HG02610 (cell line): ENCODE results near the gene FAM24A.
"Not testable (repeated sequence)": the region's sequence is repeated elsewhere in the genome, so short reads cannot be mapped to it uniquely, and the experiment has no call there.

Source experiments
- ATAC-seq: cut with Tn5 transposase; IDR thresholded peaks from one replicate; pipeline ENCODE4 v1.9.1; 2021; ENCODE audit warnings: mild to moderate bottlenecking, moderate library complexity; ENCODE audit not compliant: unreplicated experiment

Gene FAM24A

GRCh38 chr10:122910310-122910709 lies at the start of gene FAM24A:
Gene FAM24A, plus strand, starts transcription at chr10:122910610. Its CDS starts 1,025 bp downstream, at chr10:122911635.
- no peak for ATAC-seq

GRCh38 chr10:122861711-122862161 lies 48.7 kb upstream of the FAM24A start:
- ATAC-seq, result no peak

- no peak for ATAC-seq
These were observed 46.9 kb upstream of the FAM24A start for GRCh38 chr10:122863216-122864193.

- ATAC-seq, result no peak
These were observed 46.2 kb upstream of the FAM24A start for GRCh38 chr10:122864194-122864592.

GRCh38 chr10:122864901-122865300 lies 45.5 kb upstream of the FAM24A start:
- ATAC-seq, result no peak

GRCh38 chr10:122866757-122867482 lies 43.5 kb upstream of the FAM24A start:
- not testable (repeated sequence) for ATAC-seq

GRCh38 chr10:122868768-122869167 lies 41.6 kb upstream of the FAM24A start:
- not testable (repeated sequence) for ATAC-seq

- not testable (repeated sequence) for ATAC-seq
These were observed 38.5 kb upstream of the FAM24A start for GRCh38 chr10:122871947-122872346.

GRCh38 chr10:122875843-122876466 lies 34.5 kb upstream of the FAM24A start:
- no peak for ATAC-seq

GRCh38 chr10:122876467-122876855 lies 33.9 kb upstream of the FAM24A start:
- ATAC-seq, result no peak

GRCh38 chr10:122877264-122877663 lies 33.1 kb upstream of the FAM24A start:
- ATAC-seq, result no peak

GRCh38 chr10:122878799-122879338 lies 31.5 kb upstream of the FAM24A start:
- peak; percentile 25 for ATAC-seq

GRCh38 chr10:122879339-122880273 lies 30.8 kb upstream of the FAM24A start, which contains the start of gene FAM24B:
Gene FAM24B, minus strand, starts transcription at chr10:122879581. Its CDS starts 29,066 bp downstream, at chr10:122850515.
- ATAC-seq, result peak; percentile 70

- ATAC-seq, result no peak
These were observed 27.6 kb upstream of the FAM24A start for GRCh38 chr10:122882766-122883165.

- no peak for ATAC-seq
These were observed 26.2 kb upstream of the FAM24A start for GRCh38 chr10:122884166-122884565.

GRCh38 chr10:122894261-122894944 lies 16.0 kb upstream of the FAM24A start:
- no peak for ATAC-seq

GRCh38 chr10:122903861-122904260 lies 6.5 kb upstream of the FAM24A start:
- ATAC-seq, result not testable (repeated sequence)

- no peak for ATAC-seq
These were observed 1.6 kb downstream of the FAM24A start for GRCh38 chr10:122911889-122912484.

GRCh38 chr10:122915700-122916099 lies 5.3 kb downstream of the FAM24A start:
- ATAC-seq, result no peak
